Upper lobe of left lung (tissue), 4 donors: ENCODE results near the gene ANXA8L1.
"Not testable (repeated sequence)": the region's sequence is repeated elsewhere in the genome, so short reads cannot be mapped to it uniquely, and the experiment has no call there.

Experiments used
- EP300 ChIP-seq, 4 donors: sonication (generic); formaldehyde crosslinking; IDR thresholded peaks; one replicate each; pipeline ENCODE4 v1.5.1; 2017; ENCODE audit warnings: antibody characterized with exemption in 4 of 4, control low read depth in 2 of 4
- POLR2A ChIP-seq, 4 donors: fragments of 450-650 bp; IDR thresholded peaks; one replicate each; pipeline ENCODE4 v1.5.1; 2016 to 2017; ENCODE audit warnings: antibody characterized with exemption in 4 of 4, mild to moderate bottlenecking in 2 of 4
- POLR2AphosphoS5 ChIP-seq, 2 donors: sonication (generic); formaldehyde crosslinking; IDR thresholded peaks; one replicate each; pipeline ENCODE4 v1.5.1; 2017; ENCODE audit warnings: antibody characterized with exemption in 2 of 2
- TF ChIP-seq, protein P1 (sequence below), 6 experiments: fragments of 450-650 bp in 4 of 6; fragments of 200-600 bp in 2 of 6; sonication (generic) in 2 of 6; IDR thresholded peaks; one replicate each; pipeline ENCODE4 v1.5.1; 2016 to 2019; ENCODE audit warnings: antibody characterized with exemption in 6 of 6

DNA sequence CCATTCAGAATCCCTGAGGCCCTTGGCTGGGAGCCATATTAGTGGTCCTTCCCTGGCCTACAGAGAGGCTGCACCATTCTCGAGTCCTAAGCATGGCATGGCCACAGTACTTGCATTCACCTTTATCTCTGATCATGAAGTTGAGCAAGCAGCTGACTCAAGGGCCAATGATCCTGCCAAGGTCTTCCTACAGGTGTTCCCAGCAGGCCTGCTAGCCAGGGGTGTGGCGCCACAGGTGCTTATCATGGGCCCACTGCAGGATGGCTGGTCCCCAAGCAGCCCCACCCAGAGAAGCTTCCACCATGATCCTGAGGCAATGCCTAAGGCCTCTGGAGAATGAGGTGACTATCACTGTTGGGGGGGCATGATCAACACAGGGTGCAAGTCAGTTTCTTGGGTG, 48.0 kb downstream of the ANXA8L1 start:
- not testable (repeated sequence) for TF ChIP-seq POLR2A, POLR2AphosphoS5, EP300 (IDR thresholded peaks at IDR 0.05)
- TF ChIP-seq, protein P1, sequence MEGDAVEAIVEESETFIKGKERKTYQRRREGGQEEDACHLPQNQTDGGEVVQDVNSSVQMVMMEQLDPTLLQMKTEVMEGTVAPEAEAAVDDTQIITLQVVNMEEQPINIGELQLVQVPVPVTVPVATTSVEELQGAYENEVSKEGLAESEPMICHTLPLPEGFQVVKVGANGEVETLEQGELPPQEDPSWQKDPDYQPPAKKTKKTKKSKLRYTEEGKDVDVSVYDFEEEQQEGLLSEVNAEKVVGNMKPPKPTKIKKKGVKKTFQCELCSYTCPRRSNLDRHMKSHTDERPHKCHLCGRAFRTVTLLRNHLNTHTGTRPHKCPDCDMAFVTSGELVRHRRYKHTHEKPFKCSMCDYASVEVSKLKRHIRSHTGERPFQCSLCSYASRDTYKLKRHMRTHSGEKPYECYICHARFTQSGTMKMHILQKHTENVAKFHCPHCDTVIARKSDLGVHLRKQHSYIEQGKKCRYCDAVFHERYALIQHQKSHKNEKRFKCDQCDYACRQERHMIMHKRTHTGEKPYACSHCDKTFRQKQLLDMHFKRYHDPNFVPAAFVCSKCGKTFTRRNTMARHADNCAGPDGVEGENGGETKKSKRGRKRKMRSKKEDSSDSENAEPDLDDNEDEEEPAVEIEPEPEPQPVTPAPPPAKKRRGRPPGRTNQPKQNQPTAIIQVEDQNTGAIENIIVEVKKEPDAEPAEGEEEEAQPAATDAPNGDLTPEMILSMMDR (IDR thresholded peaks at IDR 0.05) = not testable (repeated sequence)
